ENCODE measurements around the gene SLC24A4.

The SLC24A4 gene

DNA sequence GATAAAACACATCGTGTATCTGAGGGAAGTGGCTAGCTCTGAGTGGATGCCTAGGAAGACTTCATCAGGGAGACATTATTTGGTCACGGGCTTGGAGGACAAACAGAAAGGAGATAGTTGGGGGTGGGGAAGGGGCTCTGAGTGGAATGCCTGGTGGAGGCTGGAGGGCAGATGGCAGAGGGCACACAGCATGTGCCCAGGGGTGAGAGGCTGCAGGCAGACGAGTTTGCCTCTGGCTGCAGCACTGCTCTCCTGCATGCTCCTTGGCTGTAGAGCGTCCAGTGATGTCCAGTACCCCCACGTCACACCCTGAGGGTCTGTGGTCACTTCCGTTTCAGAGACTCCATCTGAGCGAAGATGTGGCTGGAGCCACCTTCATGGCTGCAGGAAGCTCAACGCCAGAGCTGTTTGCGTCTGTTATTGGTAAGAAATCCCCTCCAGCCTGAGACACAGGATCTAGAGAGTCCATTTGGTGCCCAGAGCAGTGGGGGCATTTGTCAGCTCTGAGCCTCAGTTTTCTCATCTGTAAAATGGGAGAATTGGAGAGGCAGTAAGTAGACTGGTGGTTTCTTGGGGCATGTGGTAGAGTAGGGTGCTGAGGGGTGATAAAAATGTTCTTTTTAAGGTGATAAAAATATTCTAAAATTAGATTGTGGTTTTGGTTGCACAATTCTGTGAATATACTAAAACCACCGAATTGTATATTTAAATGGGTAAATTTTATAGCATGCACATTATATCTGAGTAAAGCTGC, 119.0 kb downstream of the SLC24A4 start:
- Histone ChIP-seq H3K27ac (ENCODE audit: low read depth, low read length) (no peak overlapping the region), H3K27me3 (ENCODE audit: insufficient read depth, low read length) (no peaks in the 10 kb centered on the region), H3K4me3 (ENCODE audit: low read length) (no peak overlapping the region), H3K4me1 (ENCODE audit: insufficient read depth, low read length) (no peaks in the 10 kb centered on the region), H3K9ac (ENCODE audit: low read depth, low read length) (no peak overlapping the region), H3K9me3 (ENCODE audit: insufficient read depth, low read depth, low read length) (0 out of 2 replicates have a peak, but pooled peaks cover 3% of the 10 kb centered on the region), H3K36me3 (ENCODE audit: insufficient read depth, low read length) (no peaks in the 10 kb centered on the region)
- WGBS: 93% methylated on average over 10 of the region's 10 CpGs

- Histone ChIP-seq H3K9ac (ENCODE audit: low read depth, low read length) (no peak overlapping the region), H3K4me1 (ENCODE audit: insufficient read depth, low read length) (no peaks in the 10 kb centered on the region), H3K27ac (ENCODE audit: low read depth, low read length) (no peak overlapping the region), H3K4me3 (ENCODE audit: low read length) (no peak overlapping the region), H3K36me3 (ENCODE audit: insufficient read depth, low read length) (no peaks in the 10 kb centered on the region), H3K9me3 (ENCODE audit: insufficient read depth, low read depth, low read length) (0 out of 2 replicates have a peak, but pooled peaks cover 3% of the 10 kb centered on the region), H3K27me3 (ENCODE audit: insufficient read depth, low read length) (no peaks in the 10 kb centered on the region)
- 93% methylated on average over 14 of the region's 14 CpGs for WGBS
Observed at GRCh38 chr14:92443167-92443566, 120.2 kb downstream of the SLC24A4 start.

GRCh38 chr14:92443741-92444140, 120.8 kb downstream of the SLC24A4 start:
- Histone ChIP-seq H3K9ac (ENCODE audit: low read depth, low read length) (no peak overlapping the region), H3K36me3 (ENCODE audit: insufficient read depth, low read length) (no peaks in the 10 kb centered on the region), H3K27ac (ENCODE audit: low read depth, low read length) (no peak overlapping the region), H3K9me3 (ENCODE audit: insufficient read depth, low read depth, low read length) (0 out of 2 replicates have a peak, but pooled peaks cover 3% of the 10 kb centered on the region), H3K4me1 (ENCODE audit: insufficient read depth, low read length) (no peaks in the 10 kb centered on the region), H3K4me3 (ENCODE audit: low read length) (no peak overlapping the region), H3K27me3 (ENCODE audit: insufficient read depth, low read length) (no peaks in the 10 kb centered on the region)
- WGBS: 96% methylated on average over 8 of the region's 8 CpGs

GRCh38 chr14:92446771-92447170, 123.8 kb downstream of the SLC24A4 start:
- 88% methylated on average over 5 of the region's 5 CpGs for WGBS
- no peak overlapping the region for H3K9ac ChIP-seq (ENCODE audit: low read depth, low read length)
- H3K27me3 ChIP-seq (ENCODE audit: insufficient read depth, low read length): no peaks in the 10 kb centered on the region
- H3K9me3 ChIP-seq (ENCODE audit: insufficient read depth, low read depth, low read length): 0 out of 2 replicates have a peak, but pooled peaks cover 3% of the 10 kb centered on the region
- H3K4me3 ChIP-seq (ENCODE audit: low read length): no peak overlapping the region
- no peaks in the 10 kb centered on the region for H3K36me3 ChIP-seq (ENCODE audit: insufficient read depth, low read length)
- H3K4me1 ChIP-seq (ENCODE audit: insufficient read depth, low read length): no peaks in the 10 kb centered on the region
- no peak overlapping the region for H3K27ac ChIP-seq (ENCODE audit: low read depth, low read length)

DNA sequence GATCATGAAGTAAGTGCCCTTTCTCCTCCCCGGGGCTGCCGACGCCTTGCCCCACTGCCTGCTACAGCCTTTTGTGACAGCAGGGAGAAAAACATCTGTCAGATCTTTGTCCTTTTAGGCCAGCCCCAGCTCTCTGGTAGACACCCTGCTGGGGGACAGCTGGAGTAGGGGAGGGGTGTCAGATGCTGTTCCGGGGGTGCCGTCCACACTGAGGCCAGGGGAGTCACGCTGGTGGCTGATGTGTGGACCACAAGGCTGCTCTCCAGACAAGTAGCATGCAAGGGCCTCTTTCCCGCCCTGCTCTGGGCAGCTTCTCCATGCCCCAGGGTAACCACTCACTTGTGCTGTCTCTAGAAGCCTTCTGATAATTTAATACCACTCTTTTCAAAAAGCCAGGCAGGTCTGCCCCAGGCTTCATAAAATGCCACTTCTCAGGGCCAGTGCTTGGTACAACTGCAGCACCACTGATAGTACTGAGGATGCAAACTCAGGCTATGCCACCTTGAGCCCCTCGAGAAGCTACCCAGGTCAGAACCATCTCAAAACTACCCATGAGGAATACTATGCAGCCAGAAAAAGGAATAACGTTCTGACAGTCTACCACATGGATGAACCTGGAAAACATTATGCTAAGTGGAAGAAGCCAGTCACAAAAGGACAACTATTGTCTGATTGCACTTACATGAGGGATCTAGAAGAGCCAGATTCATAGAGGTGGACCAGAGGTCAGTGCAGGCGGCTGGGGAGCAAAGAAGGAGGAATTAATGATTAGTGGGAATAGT, 124.6 kb downstream of the SLC24A4 start:
- Histone ChIP-seq H3K9me3 (ENCODE audit: insufficient read depth, low read depth, low read length) (0 out of 2 replicates have a peak, but pooled peaks cover 3% of the 10 kb centered on the region), H3K27me3 (ENCODE audit: insufficient read depth, low read length) (no peaks in the 10 kb centered on the region), H3K4me1 (ENCODE audit: insufficient read depth, low read length) (no peaks in the 10 kb centered on the region), H3K36me3 (ENCODE audit: insufficient read depth, low read length) (no peaks in the 10 kb centered on the region), H3K9ac (ENCODE audit: low read depth, low read length) (no peak overlapping the region), H3K4me3 (ENCODE audit: low read length) (no peak overlapping the region), H3K27ac (ENCODE audit: low read depth, low read length) (no peak overlapping the region)
- 91% methylated on average over 10 of the region's 10 CpGs for WGBS

GRCh38 chr14:92448786-92449185, 125.8 kb downstream of the SLC24A4 start:
- Histone ChIP-seq H3K4me3 (ENCODE audit: low read length) (no peak overlapping the region), H3K4me1 (ENCODE audit: insufficient read depth, low read length) (no peaks in the 10 kb centered on the region), H3K36me3 (ENCODE audit: insufficient read depth, low read length) (no peaks in the 10 kb centered on the region), H3K9me3 (ENCODE audit: insufficient read depth, low read depth, low read length) (0 out of 2 replicates have a peak, but pooled peaks cover 3% of the 10 kb centered on the region), H3K27ac (ENCODE audit: low read depth, low read length) (no peak overlapping the region), H3K9ac (ENCODE audit: low read depth, low read length) (no peak overlapping the region), H3K27me3 (ENCODE audit: insufficient read depth, low read length) (no peaks in the 10 kb centered on the region)
- 88% methylated on average over 6 of the region's 6 CpGs for WGBS

DNA sequence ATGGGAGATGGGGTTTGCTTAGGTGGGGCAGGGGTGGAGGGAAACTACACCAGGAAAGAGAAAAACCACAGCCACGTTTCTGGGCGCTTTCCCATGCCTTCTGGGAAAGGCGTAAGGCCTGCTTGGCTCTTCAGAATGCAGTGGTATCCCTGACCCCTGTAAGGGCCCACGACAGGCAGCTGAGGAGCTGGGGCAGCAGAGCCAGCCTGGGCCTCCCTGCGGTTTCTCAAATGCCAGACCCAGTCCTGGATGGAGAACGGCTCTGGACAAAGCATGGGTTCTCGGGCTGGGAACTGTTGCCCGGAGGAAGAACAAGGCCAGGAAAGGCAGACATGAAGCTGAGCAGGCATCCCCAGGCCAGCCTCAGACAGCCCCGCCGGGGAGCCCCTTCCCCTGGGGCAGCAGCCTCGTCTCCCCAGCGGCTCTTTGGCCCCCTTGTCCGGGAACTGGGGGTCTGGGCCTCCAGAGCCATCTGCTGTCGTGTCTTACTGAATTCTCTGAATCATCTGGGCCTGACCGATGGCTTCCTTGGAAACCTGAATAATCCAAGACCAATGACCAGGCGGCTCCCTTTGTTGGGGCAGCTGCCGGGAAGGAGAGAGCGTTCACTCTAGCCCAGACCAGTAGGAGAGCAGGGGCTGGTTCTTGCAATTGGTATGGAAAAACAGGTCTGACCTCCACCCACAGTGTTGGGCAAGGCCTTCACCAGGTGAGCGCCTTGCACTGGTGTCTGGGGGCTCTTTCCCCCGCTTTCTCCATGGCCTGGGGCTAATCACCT, 126.6 kb downstream of the SLC24A4 start:
- no peak overlapping the region for H3K27ac ChIP-seq (ENCODE audit: low read depth, low read length)
- no peaks in the 10 kb centered on the region for H3K4me1 ChIP-seq (ENCODE audit: insufficient read depth, low read length)
- no peak overlapping the region for H3K9ac ChIP-seq (ENCODE audit: low read depth, low read length)
- WGBS: 91% methylated on average over 20 of the region's 20 CpGs
- no peak overlapping the region for H3K4me3 ChIP-seq (ENCODE audit: low read length)
- H3K36me3 ChIP-seq (ENCODE audit: insufficient read depth, low read length): no peaks in the 10 kb centered on the region
- H3K9me3 ChIP-seq (ENCODE audit: insufficient read depth, low read depth, low read length): 0 out of 2 replicates have a peak, but pooled peaks cover 3% of the 10 kb centered on the region
- no peaks in the 10 kb centered on the region for H3K27me3 ChIP-seq (ENCODE audit: insufficient read depth, low read length)

- 87% methylated on average over 13 of the region's 13 CpGs for WGBS
- Histone ChIP-seq H3K4me3 (ENCODE audit: low read length) (no peak overlapping the region), H3K36me3 (ENCODE audit: insufficient read depth, low read length) (no peaks in the 10 kb centered on the region), H3K27me3 (ENCODE audit: insufficient read depth, low read length) (no peaks in the 10 kb centered on the region), H3K9me3 (ENCODE audit: insufficient read depth, low read depth, low read length) (0 out of 2 replicates have a peak, but pooled peaks cover 3% of the 10 kb centered on the region), H3K9ac (ENCODE audit: low read depth, low read length) (no peak overlapping the region), H3K4me1 (ENCODE audit: insufficient read depth, low read length) (no peaks in the 10 kb centered on the region), H3K27ac (ENCODE audit: low read depth, low read length) (no peak overlapping the region)
Observed at GRCh38 chr14:92450351-92451070, 127.5 kb downstream of the SLC24A4 start.

DNA sequence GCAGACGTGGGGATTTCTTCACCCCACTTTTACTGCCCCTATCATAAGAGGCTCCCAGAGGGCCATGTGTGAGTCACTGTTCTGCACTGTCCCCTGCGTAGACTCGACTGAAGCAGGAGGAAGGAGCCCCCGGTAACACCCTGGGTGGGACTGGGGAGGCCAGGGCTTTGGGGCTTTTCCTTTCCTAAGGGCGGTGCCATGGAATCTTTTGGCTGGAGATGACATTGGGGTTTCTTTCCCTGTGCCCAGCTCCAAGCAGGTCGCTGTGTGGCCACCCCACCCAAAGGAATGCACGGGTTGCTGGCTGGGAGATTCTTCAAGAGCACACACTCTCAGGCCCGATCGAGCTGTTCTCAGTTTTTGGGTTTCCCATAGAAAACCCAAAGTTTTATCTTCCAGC, 128.3 kb downstream of the SLC24A4 start:
- Histone ChIP-seq H3K4me1 (ENCODE audit: insufficient read depth, low read length) (no peaks in the 10 kb centered on the region), H3K36me3 (ENCODE audit: insufficient read depth, low read length) (no peaks in the 10 kb centered on the region), H3K9me3 (ENCODE audit: insufficient read depth, low read depth, low read length) (no peaks in the 10 kb centered on the region), H3K27ac (ENCODE audit: low read depth, low read length) (no peak overlapping the region), H3K27me3 (ENCODE audit: insufficient read depth, low read length) (no peaks in the 10 kb centered on the region), H3K4me3 (ENCODE audit: low read length) (no peak overlapping the region), H3K9ac (ENCODE audit: low read depth, low read length) (no peak overlapping the region)
- 81% methylated on average over 9 of the region's 9 CpGs for WGBS

DNA sequence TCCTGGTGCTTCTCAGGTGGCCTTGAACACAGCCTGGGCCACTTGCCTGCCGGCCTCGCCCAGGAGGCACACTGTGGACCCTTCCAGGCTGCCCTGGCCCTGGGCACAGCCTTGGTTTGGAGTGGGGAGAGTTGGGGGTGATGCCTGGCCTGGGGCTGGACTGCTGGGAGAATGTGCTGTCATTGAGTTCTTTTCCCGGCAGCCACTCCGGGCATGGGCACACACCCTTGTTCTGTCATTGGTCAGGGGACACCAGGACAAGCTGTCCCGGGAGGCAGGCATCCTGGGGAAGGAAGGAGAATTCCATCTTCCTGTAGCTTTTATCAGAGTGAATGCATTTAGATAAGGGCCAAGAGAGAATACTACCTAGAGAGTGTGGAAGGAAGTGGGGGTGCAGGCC, 128.8 kb downstream of the SLC24A4 start:
- no peaks in the 10 kb centered on the region for H3K9me3 ChIP-seq (ENCODE audit: insufficient read depth, low read depth, low read length)
- 86% methylated on average over 5 of the region's 5 CpGs for WGBS
- H3K9ac ChIP-seq (ENCODE audit: low read depth, low read length): no peak overlapping the region
- no peaks in the 10 kb centered on the region for H3K27me3 ChIP-seq (ENCODE audit: insufficient read depth, low read length)
- H3K36me3 ChIP-seq (ENCODE audit: insufficient read depth, low read length): no peaks in the 10 kb centered on the region
- no peaks in the 10 kb centered on the region for H3K4me1 ChIP-seq (ENCODE audit: insufficient read depth, low read length)
- no peak overlapping the region for H3K27ac ChIP-seq (ENCODE audit: low read depth, low read length)
- H3K4me3 ChIP-seq (ENCODE audit: low read length): no peak overlapping the region
